Liver (tissue), 3 donors: Measurements from ENCODE around the gene PLEKHA5.

Experiments used
- RAD21 ChIP-seq, 2 donors: IDR thresholded peaks; 2 replicates each; pipeline ENCODE4 v1.6.1; 2016; ENCODE audit warnings: antibody characterized with exemption in 2 of 2, mild to moderate bottlenecking in 2 of 2
- TF ChIP-seq, protein P1 (sequence below): fragments of 150-350 bp; IDR thresholded peaks from 2 replicates; pipeline ENCODE4 v1.5.1; 2017; ENCODE audit warnings: improper control_type of control experiment, low read depth, low read length; ENCODE audit not compliant: missing input control
- TF ChIP-seq, protein P2 (sequence below): IDR thresholded peaks from 2 replicates; pipeline ENCODE4 v1.6.1; 2016; ENCODE audit warnings: antibody characterized with exemption
- donor health status: healthy.
- donor health status: healthy.

DNA sequence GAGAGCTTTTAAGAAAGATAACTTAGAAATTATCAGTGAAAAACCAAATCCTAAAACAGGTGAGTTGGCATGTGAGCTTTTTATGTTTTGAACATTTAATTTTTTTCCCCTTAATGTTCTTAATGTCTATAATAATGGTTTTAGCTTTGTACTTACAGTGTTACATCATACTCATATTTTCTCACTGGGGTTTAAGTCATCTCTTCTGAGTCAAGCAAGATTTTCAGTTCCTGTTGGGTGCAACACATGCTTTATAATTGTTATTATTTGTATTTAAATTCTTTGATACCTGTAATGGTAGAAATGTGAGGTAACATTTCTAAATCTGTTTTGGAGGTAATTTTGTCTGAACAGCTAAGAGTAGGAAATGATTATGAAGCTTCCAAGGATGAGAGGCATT is 113.0 kb downstream of the PLEKHA5 start:
- TF ChIP-seq, protein P1, sequence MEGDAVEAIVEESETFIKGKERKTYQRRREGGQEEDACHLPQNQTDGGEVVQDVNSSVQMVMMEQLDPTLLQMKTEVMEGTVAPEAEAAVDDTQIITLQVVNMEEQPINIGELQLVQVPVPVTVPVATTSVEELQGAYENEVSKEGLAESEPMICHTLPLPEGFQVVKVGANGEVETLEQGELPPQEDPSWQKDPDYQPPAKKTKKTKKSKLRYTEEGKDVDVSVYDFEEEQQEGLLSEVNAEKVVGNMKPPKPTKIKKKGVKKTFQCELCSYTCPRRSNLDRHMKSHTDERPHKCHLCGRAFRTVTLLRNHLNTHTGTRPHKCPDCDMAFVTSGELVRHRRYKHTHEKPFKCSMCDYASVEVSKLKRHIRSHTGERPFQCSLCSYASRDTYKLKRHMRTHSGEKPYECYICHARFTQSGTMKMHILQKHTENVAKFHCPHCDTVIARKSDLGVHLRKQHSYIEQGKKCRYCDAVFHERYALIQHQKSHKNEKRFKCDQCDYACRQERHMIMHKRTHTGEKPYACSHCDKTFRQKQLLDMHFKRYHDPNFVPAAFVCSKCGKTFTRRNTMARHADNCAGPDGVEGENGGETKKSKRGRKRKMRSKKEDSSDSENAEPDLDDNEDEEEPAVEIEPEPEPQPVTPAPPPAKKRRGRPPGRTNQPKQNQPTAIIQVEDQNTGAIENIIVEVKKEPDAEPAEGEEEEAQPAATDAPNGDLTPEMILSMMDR, result no peak
- no peak for TF ChIP-seq RAD21 (IDR thresholded peaks at IDR 0.05)
- TF ChIP-seq, protein P2, sequence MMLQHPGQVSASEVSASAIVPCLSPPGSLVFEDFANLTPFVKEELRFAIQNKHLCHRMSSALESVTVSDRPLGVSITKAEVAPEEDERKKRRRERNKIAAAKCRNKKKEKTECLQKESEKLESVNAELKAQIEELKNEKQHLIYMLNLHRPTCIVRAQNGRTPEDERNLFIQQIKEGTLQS, result no peak
